ENCODE measurements around the gene TAF15.

The TAF15 gene

GRCh38 chr17:35890774-35891155 lies 81.5 kb downstream of the TAF15 start:
- Histone ChIP-seq H3K36me3 (ENCODE audit: insufficient read depth) (no peaks in the 10 kb centered on the region), H3K4me1 (ENCODE audit: low read depth, poor library complexity, severe bottlenecking) (peaks cover 35% of the 10 kb centered on the region), H3K4me2 (peak overlapping the region; percentile 31; the same call in 1 of the 2 replicates), H3K27ac (peak overlapping the region; percentile 58), H3K9ac (no peak overlapping the region), H3K4me3 (IDR thresholded peaks at IDR 0.05; ENCODE audit: insufficient read depth, low read depth, low read length) (no peak overlapping the region), H2AFZ (ENCODE audit: low read depth) (no peak overlapping the region), H4K20me1 (ENCODE audit: insufficient read depth) (no peaks in the 10 kb centered on the region), H3K79me2 (ENCODE audit: insufficient read depth, low read depth) (no peaks in the 10 kb centered on the region), H3K27me3 (ENCODE audit: insufficient read depth, low read depth) (no peaks in the 10 kb centered on the region)
- TF ChIP-seq CTCF (conservative IDR thresholded peaks at IDR 0.05; ENCODE audit: low read depth, low read length): no peak

- Histone ChIP-seq H3K27me3 (ENCODE audit: insufficient read depth, low read depth) (no peaks in the 10 kb centered on the region), H3K4me3 (IDR thresholded peaks at IDR 0.05; ENCODE audit: insufficient read depth, low read depth, low read length) (no peak overlapping the region), H2AFZ (ENCODE audit: low read depth) (no peak overlapping the region), H3K4me2 (peak overlapping the region; percentile 31), H3K36me3 (ENCODE audit: insufficient read depth) (no peaks in the 10 kb centered on the region), H3K79me2 (ENCODE audit: insufficient read depth, low read depth) (no peaks in the 10 kb centered on the region), H3K9ac (no peak overlapping the region), H3K4me1 (ENCODE audit: low read depth, poor library complexity, severe bottlenecking) (peaks cover 35% of the 10 kb centered on the region), H4K20me1 (ENCODE audit: insufficient read depth) (no peaks in the 10 kb centered on the region), H3K27ac (peak overlapping the region; percentile 58)
- no peak for TF ChIP-seq CTCF (conservative IDR thresholded peaks at IDR 0.05; ENCODE audit: low read depth, low read length)
Measured at GRCh38 chr17:35891269-35891668, 82.0 kb downstream of the TAF15 start.

GRCh38 chr17:35892091-35893035 lies 83.1 kb downstream of the TAF15 start:
- H4K20me1 ChIP-seq (ENCODE audit: insufficient read depth): no peaks in the 10 kb centered on the region
- H3K27me3 ChIP-seq (ENCODE audit: insufficient read depth, low read depth): no peaks in the 10 kb centered on the region
- H3K36me3 ChIP-seq (ENCODE audit: insufficient read depth): no peaks in the 10 kb centered on the region
- H3K4me2 ChIP-seq: no peak overlapping the region; the same call in 1 of the 2 replicates
- no peak for TF ChIP-seq CTCF (conservative IDR thresholded peaks at IDR 0.05; ENCODE audit: low read depth, low read length)
- no peak overlapping the region for H3K9ac ChIP-seq
- H3K79me2 ChIP-seq (ENCODE audit: insufficient read depth, low read depth): no peaks in the 10 kb centered on the region
- H3K4me1 ChIP-seq (ENCODE audit: low read depth, poor library complexity, severe bottlenecking): peaks cover 35% of the 10 kb centered on the region
- no peak overlapping the region for H3K4me3 ChIP-seq (IDR thresholded peaks at IDR 0.05; ENCODE audit: insufficient read depth, low read depth, low read length)
- no peak overlapping the region for H2AFZ ChIP-seq (ENCODE audit: low read depth)
- peak overlapping the region; percentile 58; the same call in 1 of the 2 replicates for H3K27ac ChIP-seq

- Histone ChIP-seq H3K27me3 (ENCODE audit: insufficient read depth, low read depth) (no peaks in the 10 kb centered on the region), H3K27ac (no peak overlapping the region), H3K4me1 (ENCODE audit: low read depth, poor library complexity, severe bottlenecking) (peaks cover 35% of the 10 kb centered on the region), H3K36me3 (ENCODE audit: insufficient read depth) (no peaks in the 10 kb centered on the region), H3K79me2 (ENCODE audit: insufficient read depth, low read depth) (no peaks in the 10 kb centered on the region), H2AFZ (ENCODE audit: low read depth) (no peak overlapping the region), H4K20me1 (ENCODE audit: insufficient read depth) (no peaks in the 10 kb centered on the region), H3K4me2 (no peak overlapping the region), H3K9ac (no peak overlapping the region), H3K4me3 (IDR thresholded peaks at IDR 0.05; ENCODE audit: insufficient read depth, low read depth, low read length) (no peak overlapping the region)
- TF ChIP-seq CTCF (conservative IDR thresholded peaks at IDR 0.05; ENCODE audit: low read depth, low read length): no peak
Measured at GRCh38 chr17:35893751-35894150, 84.5 kb downstream of the TAF15 start.

All from KMS-11 (cell line).